HepG2 (cell line): Measurements from ENCODE around the gene JAZF1. TPM values are rescaled to one million over a fixed set of nuclear protein-coding genes. Genes with fewer than 3 reads are reported as not detected.

Experiments used
- ATAC-seq: fragments of 200-7000 bp; cut with Tn5 transposase; 3 replicates; pipeline ENCODE4 v1.9.1; 2020; ENCODE audit warnings: mild to moderate bottlenecking, moderate library complexity
- BruUV-seq: library from RNA; stranded (reverse); fragments of 400-500 nt; replicated peaks from 2 replicates; lab custom pipeline; 2021; lab: Mats Ljungman, UMichigan
- CTCF ChIA-PET: fragments of 300-600 bp; formaldehyde crosslinking; extraction: SDS; loops from one replicate; lab custom pipeline; 2021; ENCODE audit warnings: low total read pairs, inconsistent platforms, low intra/inter-chr PET ratio; lab: Yijun Ruan, JAX
- POLR2A ChIA-PET: fragments of 350-600 bp; sonication (Branson Sonifier 250); formaldehyde crosslinking; loops from one replicate; lab custom pipeline; 2020; ENCODE audit warnings: antibody characterized with exemption, inconsistent platforms; lab: Yijun Ruan, JAX
- DNase-seq: peaks from one replicate; pipeline ENCODE4 v3.0.0-alpha.2; 2015; ENCODE audit warnings: low spot score
- FAIRE-seq: peaks from 3 replicates; lab custom pipeline; 2011; peaks lifted over from hg19 to GRCh38; lab: Jason Lieb, UNC
- H2AFZ ChIP-seq: one replicate; pipeline ENCODE4 v1.6.1; 2011; ENCODE audit warnings: low read length, inconsistent platforms
- H3K27ac ChIP-seq: fragments of 300-600 bp; 3 replicates; pipeline ENCODE4 v1.8.0; 2011; ENCODE audit warnings: mixed run types, mild to moderate bottlenecking, mixed read lengths, low read length, inconsistent platforms; ENCODE audit not compliant: insufficient read depth; ENCODE audit errors: extremely low read length
- H3K27me3 ChIP-seq, 2 experiments: fragments of 200-600 bp in 1 of 2; 2 replicates in 1 of 2; 3 replicates in 1 of 2; pipeline versions ENCODE4 v1.6.0 to v1.8.0; 2011; ENCODE audit warnings: low read length in 2 of 2, mild to moderate bottlenecking in 2 of 2, moderate library complexity in 2 of 2, inconsistent platforms in 1 of 2; ENCODE audit not compliant: insufficient read depth in 2 of 2, control insufficient read depth in 1 of 2
- H3K36me3 ChIP-seq, 2 experiments: fragments of 200-600 bp in 1 of 2; replicated peaks in 1 of 2; 2 replicates in 1 of 2; 3 replicates in 1 of 2; pipeline versions ENCODE4 v1.5.1 to v1.8.0; 2011; ENCODE audit warnings: low read length in 2 of 2, inconsistent platforms in 1 of 2; ENCODE audit not compliant: insufficient read depth in 2 of 2, control insufficient read depth in 1 of 2
- H3K4me1 ChIP-seq: 2 replicates; pipeline ENCODE4 v1.5.1; 2012; ENCODE audit warnings: low read length, inconsistent platforms; ENCODE audit not compliant: insufficient read depth
- H3K4me2 ChIP-seq: 2 replicates; pipeline ENCODE4 v1.6.0; 2011; ENCODE audit warnings: low read depth, low read length, inconsistent platforms
- H3K4me3 ChIP-seq, 3 experiments: fragments of 200-600 bp in 1 of 3; sonication (generic), shearing (Covaris generic) in 1 of 3; replicated peaks in 1 of 3; 2 replicates each; pipeline ENCODE4 v1.5.1; 2011 to 2016; ENCODE audit warnings: low read length in 3 of 3, inconsistent platforms in 2 of 3, low read depth in 2 of 3, mild to moderate bottlenecking in 2 of 3, control low read depth in 1 of 3, mixed read lengths in 1 of 3; ENCODE audit not compliant: insufficient read depth in 1 of 3
- H3K79me2 ChIP-seq: one replicate; pipeline ENCODE4 v1.6.1; 2011; ENCODE audit warnings: low read length, inconsistent platforms; ENCODE audit not compliant: insufficient read depth
- H3K9ac ChIP-seq: 2 replicates; pipeline ENCODE4 v1.6.0; 2011; ENCODE audit warnings: mild to moderate bottlenecking, low read depth, low read length, inconsistent platforms; ENCODE audit not compliant: insufficient read depth
- H3K9me3 ChIP-seq: 2 replicates; pipeline ENCODE4 v1.5.1; 2012; ENCODE audit warnings: mild to moderate bottlenecking, low read length
- H4K20me1 ChIP-seq: 2 replicates; pipeline ENCODE4 v1.6.0; 2011; ENCODE audit warnings: inconsistent platforms, mild to moderate bottlenecking, low read length, moderate library complexity; ENCODE audit not compliant: insufficient read depth
- AHR ChIP-seq: IDR thresholded peaks from 2 replicates; pipeline ENCODE4 v1.6.1; 2018; ENCODE audit warnings: missing genetic modification reagents, missing compliant biosample characterization
- CBX2 ChIP-seq, 2 experiments: fragments of 200-600 bp in 1 of 2; sonication (generic); formaldehyde crosslinking in 1 of 2; IDR thresholded peaks; 2 replicates each; pipeline versions ENCODE4 v1.7.0 to v1.8.1; 2018 to 2022; ENCODE audit warnings: low read depth in 2 of 2, low read length in 1 of 2, mild to moderate bottlenecking in 1 of 2, missing genetic modification reagents in 1 of 2
- SOX6 ChIP-seq, 2 experiments: fragments of 450-650 bp in 1 of 2; sonication (generic) in 1 of 2; formaldehyde crosslinking in 1 of 2; IDR thresholded peaks; 2 replicates each; pipeline versions ENCODE4 v1.4.0 to v1.6.1; 2017 to 2020; ENCODE audit warnings: antibody characterized with exemption in 1 of 2, mild to moderate bottlenecking in 1 of 2, missing genetic modification reagents in 1 of 2
- ZNF441 ChIP-seq: sonication (generic); formaldehyde crosslinking; IDR thresholded peaks from 2 replicates; pipeline ENCODE4 v1.7.0; 2021; ENCODE audit warnings: missing genetic modification reagents, borderline replicate concordance
- ZNF530 ChIP-seq: sonication (generic); formaldehyde crosslinking; IDR thresholded peaks from 2 replicates; pipeline ENCODE4 v1.5.0; 2020; ENCODE audit warnings: low read depth, mild to moderate bottlenecking, missing genetic modification reagents
- ZNF772 ChIP-seq: sonication (generic); formaldehyde crosslinking; IDR thresholded peaks from 2 replicates; pipeline ENCODE4 v1.5.0; 2020; ENCODE audit warnings: mild to moderate bottlenecking, missing genetic modification reagents
- WGBS: methylation state at CpG from one replicate; pipeline ENCODE4 v1.1.6; 2017; ENCODE audit warnings: low lambda C conversion rate; 5-methylcytosine and 5-hydroxymethylcytosine counted together
- in situ Hi-C: cut with HindIII; loops from 2 replicates; pipeline ENCODE4 v1.10.0; 2017; ENCODE audit warnings: low pct_unique_long_range_greater_than_20kb; ENCODE audit not compliant: extremely low pct_ligation_motif_present
- intact Hi-C: fragments of 100-400 bp; cut with micrococcal nuclease; formaldehyde crosslinking; loops from one replicate; pipeline ENCODE4 v1.10.0; 2022; ENCODE audit not compliant: unreplicated experiment
- polyA plus RNA-seq, 8 experiments: library from polyadenylated mRNA; depleted of rRNA in 3 of 8; stranded (reverse) in 7 of 8; unstranded in 1 of 8; fragments of >200 nt; fragmentation: Illumina TruSeq in 4 of 8; extraction: Trizol in 4 of 8; gene quantifications; 2 replicates each; pipeline versions ENCODE4 v1.2.1 to v1.2.3, GENCODE V29; 2011 to 2016; ENCODE audit warnings: low read depth in 4 of 8, missing spikeins in 1 of 8, mixed read lengths in 1 of 8; ENCODE audit not compliant: insufficient read depth in 1 of 8
- total RNA-seq, 5 experiments: library from RNA; depleted of rRNA; stranded (reverse); fragments of >200 nt; fragmentation: Illumina TruSeq; extraction: Trizol; gene quantifications; 2 replicates each; pipeline ENCODE4 v1.2.3, GENCODE V29; 2016; ENCODE audit warnings: low read depth in 1 of 5
- TF ChIP-seq, protein P1 (sequence below): IDR thresholded peaks from 2 replicates; pipeline ENCODE4 v1.6.1; 2016; ENCODE audit warnings: mild to moderate bottlenecking
- TF ChIP-seq, protein P2 (sequence below): sonication (generic); formaldehyde crosslinking; IDR thresholded peaks from 2 replicates; pipeline ENCODE4 v1.5.0; 2020; ENCODE audit warnings: missing genetic modification reagents
- TF ChIP-seq, protein P3 (sequence below), 2 experiments: sonication (generic) in 1 of 2; formaldehyde crosslinking in 1 of 2; IDR thresholded peaks; 2 replicates each; pipeline versions ENCODE4 v1.4.0 to v1.6.1; 2016 to 2020; ENCODE audit warnings: borderline replicate concordance in 1 of 2, low read depth in 1 of 2, mild to moderate bottlenecking in 1 of 2, missing genetic modification reagents in 1 of 2

JAZF1 gene
- total and polyA plus RNA-seq, 2 of the 13 experiments (the other 11 are each of a cell fraction or from before 2014, with no cell fraction given), result not detected

DNA sequence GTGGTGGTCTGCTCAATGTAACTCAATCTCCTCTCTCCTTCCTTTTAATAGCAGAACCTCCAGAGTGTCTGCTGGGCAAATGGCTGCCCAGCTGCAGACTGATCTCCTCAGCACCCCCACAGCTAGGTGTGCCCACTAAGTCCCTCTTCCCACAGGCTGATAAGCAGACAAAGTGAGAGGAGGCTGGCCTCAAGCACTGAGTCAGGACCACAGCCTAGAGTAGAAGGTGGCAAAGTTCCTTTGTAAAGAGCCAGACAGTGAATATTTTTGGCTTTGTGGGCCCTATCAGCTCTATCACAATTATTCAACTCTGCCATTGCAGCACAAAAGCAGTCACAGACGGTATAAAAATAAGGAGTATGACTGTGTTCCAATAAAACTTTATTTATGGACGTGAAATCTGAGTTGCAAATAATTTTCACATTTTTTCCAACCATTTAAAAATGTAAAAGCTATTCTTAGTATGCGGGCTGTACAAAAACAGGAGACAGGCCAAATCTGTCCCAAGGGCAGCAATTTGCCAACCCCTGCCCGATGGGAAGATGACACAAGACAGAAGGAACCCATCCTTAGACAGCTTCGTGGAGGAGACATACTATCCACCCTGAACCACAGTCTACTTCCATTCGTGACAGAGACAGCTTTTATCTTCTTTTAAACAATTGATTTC lies 23.4 kb downstream of the JAZF1 start:
- Histone ChIP-seq H3K27ac (no peak overlapping the region), H3K4me3 (no peak overlapping the region), H3K79me2 (no peaks in the 10 kb centered on the region), H2AFZ (no peak overlapping the region), H4K20me1 (no peaks in the 10 kb centered on the region), H3K4me1 (no peaks in the 10 kb centered on the region), H3K9me3 (no peaks in the 10 kb centered on the region), H3K27me3 (no peaks in the 10 kb centered on the region), H3K4me2 (no peak overlapping the region), H3K36me3 (no peaks in the 10 kb centered on the region), H3K9ac (no peak overlapping the region)
- intact Hi-C loops (no loop called here), in situ Hi-C loops (no loop called here)
- FAIRE-seq (no peak), ATAC-seq (no peak), DNase-seq (no peak)
- TF ChIP-seq ZNF530 (CRISPR knock-in tag) (no peak), ZNF772 (CRISPR knock-in tag) (no peak), CBX2 (IDR thresholded peaks at IDR 0.05; ENCODE audit: low read depth, low read length) (no peak), CBX2 (CRISPR knock-in tag; IDR thresholded peaks at IDR 0.05; ENCODE audit: low read depth) (no peak), SOX6 (IDR thresholded peaks at IDR 0.05) (no peak), SOX6 (CRISPR knock-in tag; IDR thresholded peaks at IDR 0.05) (no peak), ZNF441 (no peak), AHR (CRISPR knock-in tag) (no peak)
- TF ChIP-seq, protein P1, sequence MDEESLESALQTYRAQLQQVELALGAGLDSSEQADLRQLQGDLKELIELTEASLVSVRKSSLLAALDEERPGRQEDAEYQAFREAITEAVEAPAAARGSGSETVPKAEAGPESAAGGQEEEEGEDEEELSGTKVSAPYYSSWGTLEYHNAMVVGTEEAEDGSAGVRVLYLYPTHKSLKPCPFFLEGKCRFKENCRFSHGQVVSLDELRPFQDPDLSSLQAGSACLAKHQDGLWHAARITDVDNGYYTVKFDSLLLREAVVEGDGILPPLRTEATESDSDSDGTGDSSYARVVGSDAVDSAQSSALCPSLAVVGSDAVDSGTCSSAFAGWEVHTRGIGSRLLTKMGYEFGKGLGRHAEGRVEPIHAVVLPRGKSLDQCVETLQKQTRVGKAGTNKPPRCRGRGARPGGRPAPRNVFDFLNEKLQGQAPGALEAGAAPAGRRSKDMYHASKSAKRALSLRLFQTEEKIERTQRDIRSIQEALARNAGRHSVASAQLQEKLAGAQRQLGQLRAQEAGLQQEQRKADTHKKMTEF (CRISPR knock-in tag), result no peak
- TF ChIP-seq, protein P2, sequence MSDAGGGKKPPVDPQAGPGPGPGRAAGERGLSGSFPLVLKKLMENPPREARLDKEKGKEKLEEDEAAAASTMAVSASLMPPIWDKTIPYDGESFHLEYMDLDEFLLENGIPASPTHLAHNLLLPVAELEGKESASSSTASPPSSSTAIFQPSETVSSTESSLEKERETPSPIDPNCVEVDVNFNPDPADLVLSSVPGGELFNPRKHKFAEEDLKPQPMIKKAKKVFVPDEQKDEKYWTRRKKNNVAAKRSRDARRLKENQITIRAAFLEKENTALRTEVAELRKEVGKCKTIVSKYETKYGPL (CRISPR knock-in tag), result no peak
- TF ChIP-seq, protein P3, sequence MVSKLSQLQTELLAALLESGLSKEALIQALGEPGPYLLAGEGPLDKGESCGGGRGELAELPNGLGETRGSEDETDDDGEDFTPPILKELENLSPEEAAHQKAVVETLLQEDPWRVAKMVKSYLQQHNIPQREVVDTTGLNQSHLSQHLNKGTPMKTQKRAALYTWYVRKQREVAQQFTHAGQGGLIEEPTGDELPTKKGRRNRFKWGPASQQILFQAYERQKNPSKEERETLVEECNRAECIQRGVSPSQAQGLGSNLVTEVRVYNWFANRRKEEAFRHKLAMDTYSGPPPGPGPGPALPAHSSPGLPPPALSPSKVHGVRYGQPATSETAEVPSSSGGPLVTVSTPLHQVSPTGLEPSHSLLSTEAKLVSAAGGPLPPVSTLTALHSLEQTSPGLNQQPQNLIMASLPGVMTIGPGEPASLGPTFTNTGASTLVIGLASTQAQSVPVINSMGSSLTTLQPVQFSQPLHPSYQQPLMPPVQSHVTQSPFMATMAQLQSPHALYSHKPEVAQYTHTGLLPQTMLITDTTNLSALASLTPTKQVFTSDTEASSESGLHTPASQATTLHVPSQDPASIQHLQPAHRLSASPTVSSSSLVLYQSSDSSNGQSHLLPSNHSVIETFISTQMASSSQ (IDR thresholded peaks at IDR 0.05; ENCODE audit: low read depth), result no peak
- TF ChIP-seq, protein P3 (CRISPR knock-in tag; IDR thresholded peaks at IDR 0.05; ENCODE audit: borderline replicate concordance), result no peak
- BruUV-seq, result no TSS peak
- POLR2A ChIA-PET, result no interaction called here
- WGBS, result 17% methylated on average over 6 of the region's 6 CpGs
- CTCF ChIA-PET, result no interaction called here
